NCI-H345 (cell line): ENCODE results near the gene NES.
A peak's percentile ranks its signal among the peaks of the same experiment; 100 is the strongest.

Experiments used
- DNase-seq: peaks from one replicate; lab custom pipeline; 2025; lab: John Stamatoyannopoulos, UW

NES gene

DNA sequence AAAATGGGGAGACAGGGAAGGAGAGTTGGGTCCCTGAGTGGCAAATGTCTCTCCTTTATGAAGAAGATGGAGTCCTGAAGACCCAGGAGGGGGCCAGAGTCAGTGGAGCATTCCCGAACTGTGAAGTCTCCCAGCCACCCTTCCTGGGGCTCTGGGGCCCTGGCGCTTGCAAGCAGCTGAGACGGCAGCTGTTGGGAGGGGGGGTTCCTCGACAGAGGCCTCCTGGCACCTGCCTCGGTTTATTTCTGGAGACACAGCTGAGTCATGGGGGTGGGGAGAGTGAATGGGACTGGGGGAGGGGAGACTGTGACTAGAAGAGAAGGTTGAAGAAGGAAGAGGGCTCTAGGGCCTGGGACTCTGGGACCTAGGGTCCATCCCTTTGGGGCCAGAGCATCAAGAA is 14.0 kb downstream of the NES start:
- no peak for DNase-seq

DNA sequence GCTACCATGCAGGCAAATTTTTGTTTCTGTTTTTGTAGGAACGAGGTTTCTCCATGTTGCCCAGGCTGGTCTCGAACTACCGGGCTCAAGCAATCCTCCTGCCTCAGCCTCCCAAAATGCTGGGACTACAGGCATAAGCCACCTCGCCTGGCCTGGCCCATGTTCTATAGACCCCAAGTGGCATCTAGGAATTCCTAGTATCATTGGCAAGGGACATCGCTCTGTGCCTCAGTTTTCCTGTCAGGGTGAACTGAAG is 14.5 kb downstream of the NES start:
- no peak for DNase-seq

DNA sequence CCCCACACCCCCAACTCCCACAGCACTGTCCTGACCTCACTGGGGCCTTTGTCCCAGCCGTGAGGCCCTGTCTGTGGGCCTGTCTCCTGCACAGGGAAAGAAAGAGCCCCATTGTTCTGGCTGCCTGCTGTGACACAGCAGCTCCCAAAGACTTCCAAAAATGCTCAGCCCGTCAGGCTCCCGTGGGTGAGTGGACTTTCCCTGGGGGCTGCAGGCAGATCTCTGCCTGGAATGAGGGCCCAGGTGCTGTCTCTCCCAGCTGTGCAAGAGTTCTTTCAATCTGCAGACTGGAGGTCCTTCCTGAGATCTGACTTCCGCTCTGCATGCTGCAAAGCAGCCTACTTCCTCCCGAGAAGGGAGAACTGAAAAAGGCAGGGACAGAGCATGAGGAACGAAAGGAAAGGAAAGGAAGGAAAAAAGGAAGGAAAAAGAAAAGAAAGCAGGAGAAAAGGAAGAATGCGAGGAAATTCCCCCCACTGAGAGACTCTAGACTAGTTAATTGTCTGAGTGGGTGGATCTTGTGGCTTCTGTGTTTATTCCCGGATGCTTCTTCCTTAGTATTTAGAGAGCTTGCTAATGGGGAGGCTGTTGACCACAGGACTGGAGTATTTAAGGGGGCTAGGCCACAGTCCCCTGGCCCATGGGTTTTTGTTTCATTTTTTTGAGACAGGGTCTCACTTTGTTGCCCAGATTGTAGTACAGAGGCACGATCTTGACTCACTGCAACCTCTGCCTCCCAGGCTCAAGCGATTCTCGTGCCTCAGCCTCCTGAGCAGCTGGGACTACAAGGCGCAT is 15.0 kb downstream of the NES start:
- DNase-seq, result no peak

DNA sequence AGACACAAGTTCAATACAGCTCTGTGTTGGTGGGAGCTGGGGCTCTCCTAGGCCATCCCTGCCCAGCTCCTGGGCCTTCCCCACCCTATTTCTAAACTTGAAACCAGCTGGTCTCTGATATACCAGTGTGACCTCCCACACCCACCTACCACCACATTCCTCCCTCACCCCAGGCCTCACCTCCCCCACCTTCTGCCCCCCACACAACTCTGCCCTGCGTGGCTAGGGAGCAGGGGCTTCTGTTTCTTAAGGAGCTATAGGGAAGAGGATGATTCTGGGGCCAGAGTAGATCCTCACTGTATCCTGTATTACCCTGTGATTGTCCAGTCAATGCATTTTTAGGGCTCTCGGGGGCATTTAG is 16.5 kb downstream of the NES start:
- DNase-seq, result no peak

DNA sequence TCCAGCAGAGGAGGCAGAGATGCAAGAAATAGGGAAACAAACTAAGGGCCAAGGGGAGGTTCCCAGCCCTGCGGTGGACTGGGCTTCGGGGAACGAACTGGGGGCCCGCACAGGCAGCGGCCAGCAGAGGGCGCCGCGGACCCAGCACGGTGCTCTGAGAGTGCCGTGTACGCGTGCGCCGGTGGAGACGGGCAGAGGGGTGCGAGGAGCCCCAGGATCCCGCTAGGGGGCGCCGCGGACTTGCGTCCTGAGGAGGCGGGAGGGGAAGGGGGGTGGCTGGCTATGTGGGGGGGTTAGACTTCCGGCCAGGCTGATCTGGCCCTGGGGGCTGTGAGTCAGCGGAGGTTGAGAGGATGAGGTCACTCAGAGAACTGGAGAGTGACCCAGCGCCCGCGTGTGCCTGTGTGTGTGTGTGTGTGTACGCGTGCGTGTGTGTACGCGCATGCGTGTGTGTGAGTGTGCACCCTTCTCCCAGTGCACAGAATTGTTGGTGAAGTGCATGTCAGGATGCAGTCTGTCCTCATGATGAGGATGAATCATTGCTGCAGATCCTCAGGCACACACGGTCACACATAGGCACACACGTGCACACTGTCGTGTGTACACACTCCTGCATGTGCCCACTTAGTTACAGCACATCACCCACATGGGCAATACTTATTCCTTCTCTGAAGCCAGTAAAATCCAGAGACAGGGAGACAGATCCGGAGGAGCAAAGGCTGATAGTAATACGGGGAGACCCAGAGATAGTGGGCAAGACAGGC is 17.0 kb downstream of the NES start:
- peak; percentile 91 for DNase-seq

DNA sequence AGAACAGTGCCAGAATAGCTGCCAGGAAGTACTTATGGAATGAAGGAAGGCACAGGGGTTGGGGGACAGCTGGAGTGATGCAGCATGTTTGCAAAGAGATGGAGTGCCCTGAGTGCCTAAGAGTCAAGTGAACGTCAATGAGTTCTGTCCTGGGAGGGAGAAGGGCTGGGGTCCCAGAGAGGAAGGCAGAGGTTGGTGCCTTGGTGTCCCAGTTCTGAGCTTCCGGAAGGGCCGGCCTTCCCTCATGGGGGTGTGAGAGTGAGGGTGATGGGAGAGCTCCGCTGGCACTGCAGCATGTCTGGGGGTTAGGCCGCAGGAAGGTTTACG is 17.6 kb downstream of the NES start:
- DNase-seq, result no peak

DNA sequence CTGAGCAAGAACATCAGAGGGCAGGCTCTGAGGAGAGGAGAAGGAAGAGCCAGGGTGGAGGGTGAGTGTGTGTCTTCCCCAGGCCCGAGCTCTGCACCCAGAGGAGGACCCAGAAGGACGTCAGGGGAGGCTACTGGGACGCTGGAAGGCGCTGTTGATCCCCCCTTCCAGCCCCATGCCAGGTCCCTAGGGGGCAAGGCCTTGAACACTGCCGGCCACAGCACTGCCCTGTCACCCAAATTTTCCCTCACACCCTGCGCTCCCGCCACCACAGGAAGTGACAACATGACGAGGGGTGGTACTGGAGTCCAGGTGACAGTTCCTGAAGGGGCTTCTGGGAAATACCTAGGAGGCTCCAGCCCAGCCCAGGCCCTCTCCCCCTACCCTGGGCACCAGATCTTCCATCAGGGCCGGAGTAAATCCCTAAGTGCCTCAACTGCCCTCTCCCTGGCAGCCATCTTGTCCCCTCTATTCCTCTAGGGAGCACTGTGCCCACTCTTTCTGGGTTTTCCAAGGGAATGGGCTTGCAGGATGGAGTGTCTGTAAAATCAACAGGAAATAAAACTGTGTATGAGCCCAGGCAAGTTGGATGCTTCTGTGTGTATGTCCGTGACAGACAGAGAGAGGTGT is 18.1 kb downstream of the NES start:
- no peak for DNase-seq

DNA sequence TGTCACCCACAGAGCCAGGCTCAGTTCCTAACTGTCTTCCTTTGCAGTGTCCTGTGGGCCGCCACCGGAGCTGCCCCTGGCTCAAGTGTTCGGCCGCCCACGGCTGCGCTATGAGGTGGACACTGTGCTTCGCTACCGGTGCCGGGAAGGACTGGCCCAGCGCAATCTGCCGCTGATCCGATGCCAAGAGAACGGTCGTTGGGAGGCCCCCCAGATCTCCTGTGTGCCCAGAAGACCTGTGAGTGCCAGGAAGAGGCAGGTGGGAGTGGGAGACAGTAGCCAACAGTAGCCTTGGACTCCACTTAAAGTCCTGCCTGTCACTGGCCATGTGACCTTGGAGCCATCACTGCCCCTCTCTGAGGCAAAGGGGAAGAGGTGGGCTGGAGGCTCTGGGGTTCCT is 18.7 kb downstream of the NES start:
- no peak for DNase-seq

DNA sequence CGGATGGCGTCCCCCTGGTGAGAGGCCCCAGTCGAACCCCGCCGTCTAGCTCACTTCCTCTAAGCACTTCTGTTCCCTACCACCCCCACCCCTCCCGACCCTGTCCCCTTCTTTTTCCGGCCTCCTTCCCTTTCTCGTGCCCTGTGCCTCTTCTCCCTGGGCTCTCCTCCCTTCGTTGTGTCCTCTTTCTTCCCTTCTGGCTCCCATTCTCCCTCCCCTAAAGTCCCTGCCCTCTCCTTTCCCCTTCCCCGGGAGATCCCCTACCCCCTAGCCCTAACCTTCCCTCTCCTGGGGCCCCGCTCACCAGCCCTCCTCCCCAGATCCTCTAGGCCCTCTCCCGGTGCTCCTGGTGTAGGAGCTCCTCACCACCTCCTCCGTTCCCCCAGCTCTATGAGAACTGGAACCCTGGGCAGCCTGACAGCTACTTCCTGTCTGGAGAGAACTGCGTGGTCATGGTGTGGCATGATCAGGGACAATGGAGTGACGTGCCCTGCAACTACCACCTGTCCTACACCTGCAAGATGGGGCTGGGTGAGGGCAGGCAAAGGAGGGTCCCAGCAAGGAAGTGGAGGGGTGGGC is 19.4 kb downstream of the NES start:
- DNase-seq, result no peak

DNA sequence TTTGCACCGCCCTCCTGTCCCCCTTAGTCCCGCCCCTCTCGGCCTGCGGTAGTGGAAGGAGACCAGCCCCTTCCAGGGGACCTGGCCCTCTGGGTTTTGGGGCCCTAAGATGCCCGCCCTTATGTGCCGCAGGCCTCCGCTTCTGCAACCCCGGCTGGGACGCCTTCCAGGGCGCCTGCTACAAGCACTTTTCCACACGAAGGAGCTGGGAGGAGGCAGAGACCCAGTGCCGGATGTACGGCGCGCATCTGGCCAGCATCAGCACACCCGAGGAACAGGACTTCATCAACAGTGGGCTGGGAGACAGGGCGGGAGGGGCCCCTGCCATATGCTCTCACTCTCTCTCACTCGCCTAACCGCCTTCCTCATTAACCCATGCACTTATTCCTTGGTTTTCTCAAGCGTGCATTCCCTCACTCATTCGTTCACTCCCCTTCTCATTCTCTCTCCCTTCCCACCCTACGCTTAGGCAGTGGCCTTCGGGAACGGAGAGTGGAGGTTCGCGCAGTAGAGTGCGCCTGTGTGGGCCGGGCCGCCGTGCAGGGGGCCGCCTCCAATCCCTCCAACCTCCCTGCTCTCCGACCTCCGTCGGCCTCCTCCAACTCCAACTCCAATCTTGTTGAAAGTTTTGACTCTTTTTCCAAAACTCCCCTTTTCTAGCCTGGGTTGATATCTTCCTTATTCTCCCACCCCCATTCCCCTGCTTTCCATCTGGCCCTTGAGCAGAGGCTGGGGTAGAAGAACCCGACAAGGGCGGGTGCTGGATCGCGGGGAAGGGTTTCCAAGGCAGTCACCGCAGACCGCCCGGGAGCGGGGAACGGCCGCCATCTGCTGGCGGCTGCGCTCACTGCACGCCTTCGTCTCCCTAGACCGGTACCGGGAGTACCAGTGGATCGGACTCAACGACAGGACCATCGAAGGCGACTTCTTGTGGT is 20.1 kb downstream of the NES start:
- peak; percentile 66 for DNase-seq

DNA sequence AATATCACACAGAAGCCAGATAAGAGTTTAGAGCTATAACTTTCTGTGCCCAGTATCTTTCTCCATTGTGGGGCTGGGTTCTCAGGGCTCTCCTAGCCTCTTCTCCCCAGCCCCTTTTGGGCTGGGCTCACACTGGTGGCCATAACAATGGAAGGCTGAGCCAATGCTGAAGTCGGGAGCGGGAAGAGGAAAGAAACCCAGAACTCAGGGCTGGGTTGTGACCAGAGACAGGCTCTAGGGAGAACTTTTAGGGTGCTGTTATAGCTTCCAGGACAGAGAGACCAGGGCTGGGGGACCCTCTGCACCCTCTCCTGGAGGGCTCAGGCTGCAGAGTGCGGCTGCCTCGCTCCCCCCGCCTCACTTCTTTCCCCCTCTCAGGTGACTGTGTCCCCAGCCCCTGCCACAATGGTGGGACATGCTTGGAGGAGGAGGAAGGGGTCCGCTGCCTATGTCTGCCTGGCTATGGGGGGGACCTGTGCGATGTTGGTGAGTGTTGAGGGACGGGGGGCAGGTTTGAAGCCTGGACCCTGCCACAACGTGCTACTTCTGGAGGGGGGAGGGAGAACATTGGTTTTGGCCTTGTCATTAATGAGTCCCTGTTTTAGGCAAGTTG is 21.2 kb downstream of the NES start:
- no peak for DNase-seq

DNA sequence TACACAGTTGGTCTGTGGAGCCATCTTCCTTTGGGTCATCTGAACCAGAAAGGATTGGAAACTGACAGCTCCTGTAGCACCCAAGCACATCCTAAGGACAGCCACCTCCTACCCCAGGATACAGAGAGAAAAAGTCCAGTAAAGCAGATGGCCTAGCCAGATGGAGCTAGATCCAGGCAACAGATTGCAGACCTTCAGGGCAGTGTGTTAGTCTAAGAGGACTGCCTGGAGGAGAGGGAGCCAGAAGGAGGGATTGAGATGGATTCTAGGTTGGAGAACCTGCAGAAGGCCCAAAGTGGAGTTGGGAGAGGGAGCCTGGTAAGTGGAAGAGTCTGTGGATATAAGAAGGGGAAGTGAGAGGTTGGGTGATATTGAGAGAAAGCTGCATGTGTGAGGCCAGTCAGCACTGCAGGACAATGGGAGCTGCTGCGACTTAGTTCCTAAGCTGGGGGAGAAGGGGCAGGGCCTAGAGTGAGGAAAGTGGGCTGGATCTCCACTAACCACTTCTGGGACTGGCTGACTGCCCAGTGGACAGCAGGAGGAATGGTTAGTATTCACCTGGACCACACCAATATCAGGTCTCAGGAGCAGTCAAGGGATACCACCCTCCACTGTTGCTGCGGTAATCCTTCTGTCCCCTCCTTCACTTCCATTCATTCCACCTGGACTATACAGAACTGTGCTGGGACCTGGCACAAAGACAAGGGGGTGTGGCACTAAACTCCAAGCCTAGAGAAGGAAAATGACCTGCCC is 21.9 kb downstream of the NES start:
- no peak for DNase-seq

DNA sequence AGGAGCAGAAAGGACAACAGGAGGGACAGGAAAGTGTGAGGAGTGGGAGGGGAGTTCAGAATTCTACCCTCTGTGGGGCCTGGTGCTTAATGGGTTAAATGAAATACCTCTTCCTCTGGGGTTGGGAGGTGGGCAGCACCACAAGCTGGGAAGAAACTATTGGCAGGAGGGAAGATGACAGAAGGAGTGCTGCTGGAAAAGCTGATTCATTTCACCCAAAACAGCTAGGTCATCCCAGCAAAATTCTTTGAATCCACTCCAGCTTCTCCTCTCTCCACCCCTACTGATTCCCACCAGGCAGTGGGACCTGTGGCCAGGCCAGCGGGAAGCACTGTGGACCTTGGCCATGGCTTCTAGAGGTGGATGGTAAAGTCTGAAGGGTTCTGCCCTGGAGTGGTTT is 22.5 kb downstream of the NES start:
- DNase-seq, result no peak

DNA sequence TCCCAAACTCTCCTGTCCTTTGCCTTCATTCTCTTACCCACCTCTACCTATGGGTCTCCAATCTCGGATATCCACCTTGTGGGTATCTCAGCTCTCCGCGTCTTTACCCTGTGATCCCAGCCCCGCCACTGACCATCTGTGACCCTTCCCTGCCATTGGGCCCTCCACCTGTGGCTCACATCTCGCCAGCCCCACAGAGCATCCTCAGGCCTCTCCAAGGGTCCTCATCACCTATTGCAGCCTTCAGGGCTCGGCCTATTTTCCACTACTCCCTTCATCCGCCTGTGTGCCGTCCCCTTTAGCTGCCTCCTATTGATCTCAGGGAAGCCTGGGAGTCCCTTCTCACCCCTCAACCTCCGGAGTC is 24.2 kb downstream of the NES start:
- DNase-seq, result no peak

DNA sequence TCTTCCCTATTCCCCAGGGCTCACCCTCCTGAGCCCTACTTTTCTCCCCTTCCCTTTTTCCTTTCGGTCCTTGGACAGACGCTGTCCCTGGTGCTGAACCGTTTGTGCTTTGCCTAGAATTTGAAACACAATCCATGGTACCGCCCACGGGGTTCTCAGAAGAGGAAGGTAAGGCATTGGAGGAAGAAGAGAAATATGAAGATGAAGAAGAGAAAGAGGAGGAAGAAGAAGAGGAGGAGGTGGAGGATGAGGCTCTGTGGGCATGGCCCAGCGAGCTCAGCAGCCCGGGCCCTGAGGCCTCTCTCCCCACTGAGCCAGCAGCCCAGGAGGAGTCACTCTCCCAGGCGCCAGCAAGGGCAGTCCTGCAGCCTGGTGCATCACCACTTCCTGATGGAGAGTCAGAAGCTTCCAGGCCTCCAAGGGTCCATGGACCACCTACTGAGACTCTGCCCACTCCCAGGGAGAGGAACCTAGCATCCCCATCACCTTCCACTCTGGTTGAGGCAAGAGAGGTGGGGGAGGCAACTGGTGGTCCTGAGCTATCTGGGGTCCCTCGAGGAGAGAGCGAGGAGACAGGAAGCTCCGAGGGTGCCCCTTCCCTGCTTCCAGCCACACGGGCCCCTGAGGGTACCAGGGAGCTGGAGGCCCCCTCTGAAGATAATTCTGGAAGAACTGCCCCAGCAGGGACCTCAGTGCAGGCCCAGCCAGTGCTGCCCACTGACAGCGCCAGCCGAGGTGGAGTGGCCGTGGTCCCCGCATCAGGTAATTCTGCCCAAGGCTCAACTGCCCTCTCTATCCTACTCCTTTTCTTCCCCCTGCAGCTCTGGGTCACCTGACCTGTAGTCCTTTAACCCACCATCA is 24.8 kb downstream of the NES start:
- no peak for DNase-seq

DNA sequence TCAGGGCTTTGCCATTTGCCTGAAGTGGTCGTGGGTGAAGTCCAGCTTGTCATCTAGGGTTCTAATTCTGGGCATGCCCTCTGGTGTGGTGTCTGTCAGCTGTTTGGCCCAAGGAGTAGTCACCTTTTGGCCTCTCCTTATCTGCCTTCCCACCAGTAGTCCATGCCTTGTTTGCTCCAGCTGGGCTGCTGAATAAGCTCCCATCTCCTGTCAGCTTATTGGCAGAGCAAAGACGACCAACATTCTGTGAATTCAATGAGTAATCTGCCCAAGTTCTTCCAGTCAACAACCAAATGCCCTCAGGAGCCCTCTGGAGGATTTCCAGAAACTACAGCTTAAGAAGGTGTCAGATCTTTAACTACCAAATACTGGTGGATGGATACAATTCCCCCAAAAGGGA is 28.3 kb downstream of the NES start:
- no peak for DNase-seq

DNA sequence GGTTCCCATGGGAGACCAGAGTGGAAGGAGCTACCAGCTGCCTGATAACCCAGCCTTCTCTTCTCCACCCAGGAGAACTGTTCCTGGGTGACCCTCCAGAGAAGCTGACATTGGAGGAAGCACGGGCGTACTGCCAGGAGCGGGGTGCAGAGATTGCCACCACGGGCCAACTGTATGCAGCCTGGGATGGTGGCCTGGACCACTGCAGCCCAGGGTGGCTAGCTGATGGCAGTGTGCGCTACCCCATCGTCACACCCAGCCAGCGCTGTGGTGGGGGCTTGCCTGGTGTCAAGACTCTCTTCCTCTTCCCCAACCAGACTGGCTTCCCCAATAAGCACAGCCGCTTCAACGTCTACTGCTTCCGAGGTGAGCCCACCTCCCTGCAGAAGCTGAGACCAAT is 28.7 kb downstream of the NES start:
- DNase-seq, result no peak

DNA sequence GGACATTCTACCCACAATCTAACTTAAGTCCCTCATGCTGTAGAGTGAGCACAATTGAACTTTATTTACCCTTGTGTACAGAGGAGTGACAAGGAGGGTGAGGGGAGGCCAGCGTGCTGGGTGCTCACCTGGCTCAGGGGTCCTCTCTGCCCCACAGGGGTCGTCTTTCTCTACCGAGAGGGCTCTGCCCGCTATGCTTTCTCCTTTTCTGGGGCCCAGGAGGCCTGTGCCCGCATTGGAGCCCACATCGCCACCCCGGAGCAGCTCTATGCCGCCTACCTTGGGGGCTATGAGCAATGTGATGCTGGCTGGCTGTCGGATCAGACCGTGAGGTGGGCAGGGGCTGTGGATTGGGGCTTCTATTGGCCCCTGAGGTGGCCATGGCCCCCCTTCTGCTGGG is 29.9 kb downstream of the NES start:
- DNase-seq, result no peak

DNA sequence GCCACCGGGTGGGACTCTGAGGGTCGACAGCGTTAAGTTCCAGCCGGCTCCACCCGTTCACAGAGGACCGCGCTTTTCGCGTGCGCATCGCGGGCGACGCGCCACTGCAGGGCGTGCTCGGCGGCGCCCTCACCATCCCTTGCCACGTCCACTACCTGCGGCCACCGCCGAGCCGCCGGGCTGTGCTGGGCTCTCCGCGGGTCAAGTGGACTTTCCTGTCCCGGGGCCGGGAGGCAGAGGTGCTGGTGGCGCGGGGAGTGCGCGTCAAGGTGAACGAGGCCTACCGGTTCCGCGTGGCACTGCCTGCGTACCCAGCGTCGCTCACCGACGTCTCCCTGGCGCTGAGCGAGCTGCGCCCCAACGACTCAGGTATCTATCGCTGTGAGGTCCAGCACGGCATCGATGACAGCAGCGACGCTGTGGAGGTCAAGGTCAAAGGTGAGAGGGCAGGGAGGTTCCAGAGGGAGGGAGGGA is 30.4 kb downstream of the NES start:
- DNase-seq, result no peak

DNA sequence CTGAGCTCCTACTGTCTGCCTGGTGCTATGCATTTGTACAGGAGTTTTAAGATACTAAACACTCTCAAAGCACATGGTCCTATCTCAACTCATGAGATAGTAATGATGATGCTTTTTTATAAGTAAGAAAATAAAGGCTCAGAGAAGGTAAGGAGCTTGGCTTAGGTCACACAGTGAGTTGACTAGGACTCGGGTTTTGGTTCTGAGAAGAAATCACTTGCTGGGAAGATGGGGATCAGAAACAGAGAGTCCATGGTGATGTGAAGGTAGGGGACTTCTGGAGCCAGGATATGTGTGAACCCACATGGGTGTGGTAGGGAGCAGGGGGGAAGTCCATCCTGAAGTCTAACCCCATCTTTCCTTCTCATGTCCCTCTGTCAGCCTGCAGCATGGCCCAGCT is 31.5 kb downstream of the NES start:
- DNase-seq, result no peak
